ENCODE results near the gene TNFRSF19. TPM values are rescaled to one million over a fixed set of nuclear protein-coding genes. Genes with fewer than 3 reads are reported as not detected.

Gene TNFRSF19
- total and polyA plus RNA-seq, 8 donors, result 1.5 to 14.1 (median 3.0) TPM

DNA sequence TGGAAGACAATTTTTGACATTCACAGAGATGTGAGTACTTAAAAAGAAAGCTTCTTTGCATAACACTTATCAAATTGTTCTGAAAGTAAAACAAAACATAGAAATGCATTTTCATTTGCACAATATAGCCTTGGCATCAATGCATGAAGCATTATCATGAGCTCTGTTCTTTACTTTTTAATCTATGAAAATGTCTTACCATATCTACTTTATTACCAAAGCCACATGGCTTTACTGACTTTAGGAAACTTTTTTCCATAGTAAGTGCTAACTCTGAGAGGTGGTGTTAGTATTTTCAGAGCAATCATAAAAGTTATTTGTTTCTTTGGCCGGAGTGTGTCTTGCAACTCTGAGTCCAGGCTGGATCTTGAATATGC lies 10.5 kb downstream of the TNFRSF19 start:
- TF ChIP-seq, protein P1, sequence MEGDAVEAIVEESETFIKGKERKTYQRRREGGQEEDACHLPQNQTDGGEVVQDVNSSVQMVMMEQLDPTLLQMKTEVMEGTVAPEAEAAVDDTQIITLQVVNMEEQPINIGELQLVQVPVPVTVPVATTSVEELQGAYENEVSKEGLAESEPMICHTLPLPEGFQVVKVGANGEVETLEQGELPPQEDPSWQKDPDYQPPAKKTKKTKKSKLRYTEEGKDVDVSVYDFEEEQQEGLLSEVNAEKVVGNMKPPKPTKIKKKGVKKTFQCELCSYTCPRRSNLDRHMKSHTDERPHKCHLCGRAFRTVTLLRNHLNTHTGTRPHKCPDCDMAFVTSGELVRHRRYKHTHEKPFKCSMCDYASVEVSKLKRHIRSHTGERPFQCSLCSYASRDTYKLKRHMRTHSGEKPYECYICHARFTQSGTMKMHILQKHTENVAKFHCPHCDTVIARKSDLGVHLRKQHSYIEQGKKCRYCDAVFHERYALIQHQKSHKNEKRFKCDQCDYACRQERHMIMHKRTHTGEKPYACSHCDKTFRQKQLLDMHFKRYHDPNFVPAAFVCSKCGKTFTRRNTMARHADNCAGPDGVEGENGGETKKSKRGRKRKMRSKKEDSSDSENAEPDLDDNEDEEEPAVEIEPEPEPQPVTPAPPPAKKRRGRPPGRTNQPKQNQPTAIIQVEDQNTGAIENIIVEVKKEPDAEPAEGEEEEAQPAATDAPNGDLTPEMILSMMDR (IDR thresholded peaks at IDR 0.05), result no peak
- Histone ChIP-seq H3K36me3 (no peaks in the 10 kb centered on the region), H3K4me1 (no peaks in the 10 kb centered on the region), H3K27ac (no peak overlapping the region), H3K9me3 (no peaks in the 10 kb centered on the region), H3K4me3 (no peak overlapping the region), H3K27me3 (no peaks in the 10 kb centered on the region)
- intact Hi-C loops (cut with DNase I), result no loop called here
- WGBS, 2 donors, result 79 to 80% methylated on average over 1 of the region's 1 CpG
- no peak for DNase-seq
- no peak for ATAC-seq
- FAIRE-seq, result no peak

DNA sequence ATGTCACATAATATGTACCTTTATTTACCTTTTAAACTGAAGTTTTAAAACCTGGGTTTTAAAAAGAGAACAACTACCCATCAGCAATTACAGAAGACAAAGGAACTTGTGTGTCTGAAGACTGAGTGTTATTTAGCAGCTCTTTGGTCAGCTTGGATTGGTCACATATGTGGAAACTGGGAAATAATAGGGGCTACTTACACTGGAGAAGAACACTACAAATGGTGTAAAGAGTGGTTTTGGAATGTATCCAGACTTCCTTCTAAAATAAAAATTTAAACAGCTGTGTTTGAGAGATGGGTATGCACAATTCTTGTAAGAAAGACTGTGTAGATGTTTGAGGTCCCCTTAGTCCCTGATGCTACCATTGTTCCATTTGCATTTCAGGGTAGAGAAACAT lies 13.3 kb downstream of the TNFRSF19 start:
- Histone ChIP-seq H3K36me3 (no peaks in the 10 kb centered on the region), H3K27ac (no peak overlapping the region), H3K27me3 (no peaks in the 10 kb centered on the region), H3K9me3 (no peaks in the 10 kb centered on the region), H3K4me1 (no peaks in the 10 kb centered on the region), H3K4me3 (no peak overlapping the region)
- TF ChIP-seq, protein P1 (IDR thresholded peaks at IDR 0.05), result no peak
- ATAC-seq (no peak), FAIRE-seq (no peak), DNase-seq (no peak)
- intact Hi-C loops (cut with DNase I), result no loop called here

DNA sequence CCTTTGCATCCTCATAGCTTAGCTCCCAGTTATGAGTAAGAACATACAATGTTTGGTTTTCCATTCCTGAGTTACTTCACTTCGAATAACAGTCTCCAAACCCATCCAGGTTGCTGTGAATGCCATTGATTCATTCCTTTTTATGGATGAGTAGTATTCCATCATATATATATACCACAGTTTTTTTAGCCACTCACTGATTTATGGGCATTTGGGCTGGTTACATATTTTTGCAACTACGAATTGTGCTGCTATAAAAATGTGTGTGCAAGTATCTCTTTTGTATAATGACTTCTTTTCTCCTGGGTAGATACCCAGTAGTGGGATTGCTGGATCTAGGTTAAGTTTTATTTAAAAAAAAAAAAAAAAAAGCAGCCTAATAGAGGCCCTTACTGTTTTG lies 14.1 kb downstream of the TNFRSF19 start:
- TF ChIP-seq, protein P1 (IDR thresholded peaks at IDR 0.05), result no peak
- Histone ChIP-seq H3K27me3 (no peaks in the 10 kb centered on the region), H3K27ac (no peak overlapping the region), H3K36me3 (no peaks in the 10 kb centered on the region), H3K4me3 (no peak overlapping the region), H3K4me1 (no peaks in the 10 kb centered on the region), H3K9me3 (no peaks in the 10 kb centered on the region)
- no peak for DNase-seq
- intact Hi-C loops (cut with DNase I), result no loop called here
- ATAC-seq, result no peak
- no peak for FAIRE-seq
- 46 to 47% methylated on average over 2 of the region's 2 CpGs for WGBS, 2 donors

DNA sequence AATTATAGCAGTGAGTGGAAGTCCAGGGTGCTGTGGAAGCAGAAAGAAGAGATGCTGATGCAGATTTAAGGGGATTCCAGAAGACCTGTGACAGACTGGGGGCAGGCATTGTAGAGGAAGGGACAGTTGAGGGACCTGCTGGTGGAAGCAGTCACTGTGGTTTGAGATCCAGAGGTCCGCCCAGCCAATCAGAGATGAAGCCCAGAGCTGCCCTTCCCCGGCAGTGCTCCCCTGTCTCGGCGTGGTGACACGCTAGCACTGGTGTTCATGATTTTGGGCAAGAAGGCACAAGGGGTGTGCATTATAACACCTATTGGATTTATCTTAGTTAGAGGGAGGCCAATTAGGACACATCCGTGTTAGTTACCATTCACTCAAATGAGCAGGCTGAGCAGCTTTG lies 16.1 kb downstream of the TNFRSF19 start:
- intact Hi-C loops (cut with DNase I), result no loop called here
- Histone ChIP-seq H3K4me1 (no peaks in the 10 kb centered on the region), H3K36me3 (no peaks in the 10 kb centered on the region), H3K27ac (no peak overlapping the region), H3K4me3 (no peak overlapping the region), H3K9me3 (no peaks in the 10 kb centered on the region), H3K27me3 (peaks cover 0 to 3% (median 0%) of the 10 kb centered on the region in 4 donors)
- no peak for DNase-seq
- no peak for ATAC-seq
- TF ChIP-seq, protein P1 (IDR thresholded peaks at IDR 0.05), result no peak
- 89 to 97% methylated on average over 6 of the region's 6 CpGs for WGBS, 2 donors
- no peak for FAIRE-seq

DNA sequence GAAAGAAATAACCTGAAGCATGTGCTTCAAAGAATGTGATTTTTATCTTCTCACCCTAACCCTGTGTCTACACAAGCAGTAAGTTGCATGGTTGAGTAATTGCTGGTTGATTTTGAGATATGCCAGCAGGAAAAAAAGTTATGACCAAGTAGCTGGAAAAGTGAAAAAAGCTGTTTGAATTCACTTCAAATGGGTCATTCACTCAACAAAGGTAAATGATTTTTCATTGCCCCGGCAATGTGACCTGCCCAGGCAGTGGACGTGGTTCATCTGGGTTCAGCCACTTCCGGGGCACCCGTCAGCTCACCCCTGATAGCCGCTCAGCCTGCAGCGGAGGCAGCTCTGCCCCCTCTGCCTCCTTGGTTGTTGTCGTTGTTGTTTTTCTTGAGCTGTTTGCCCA lies 18.5 kb downstream of the TNFRSF19 start:
- no peak overlapping the region for H3K4me3 ChIP-seq
- H3K36me3 ChIP-seq, result no peaks in the 10 kb centered on the region
- H3K4me1 ChIP-seq, result no peaks in the 10 kb centered on the region
- H3K27me3 ChIP-seq, result peaks cover 0 to 3% (median 0%) of the 10 kb centered on the region in 4 donors
- H3K27ac ChIP-seq, result peak overlapping the region in 1 of 4 donors; percentile 53
- no peak for FAIRE-seq
- no peaks in the 10 kb centered on the region for H3K9me3 ChIP-seq
- DNase-seq, result no peak
- 32 to 34% methylated on average over 7 of the region's 7 CpGs for WGBS, 2 donors
- peak in 2 of 4 donors; percentile 41 to 46 for ATAC-seq
- TF ChIP-seq, protein P1 (IDR thresholded peaks at IDR 0.05), result no peak
- intact Hi-C loops (cut with DNase I), result no loop called here
